Thyroid gland (tissue), 4 donors: ENCODE measurements around the gene ZNF350.

ENCODE experiments used
- POLR2A ChIP-seq, 2 donors: fragments of 450-650 bp; IDR thresholded peaks; one replicate each; pipeline ENCODE4 v1.6.1; 2017; ENCODE audit warnings: antibody characterized with exemption in 2 of 2, mild to moderate bottlenecking in 2 of 2, moderate library complexity in 1 of 2
- TF ChIP-seq, protein P1 (sequence below), 6 experiments: fragments of 200-600 bp in 3 of 6; fragments of 450-650 bp in 3 of 6; sonication (generic) in 3 of 6; IDR thresholded peaks; one replicate each; pipeline ENCODE4 v1.5.1; 2016 to 2019; ENCODE audit warnings: antibody characterized with exemption in 6 of 6, mild to moderate bottlenecking in 2 of 6, inconsistent platforms in 1 of 6, moderate library complexity in 1 of 6

- TF ChIP-seq, protein P1, sequence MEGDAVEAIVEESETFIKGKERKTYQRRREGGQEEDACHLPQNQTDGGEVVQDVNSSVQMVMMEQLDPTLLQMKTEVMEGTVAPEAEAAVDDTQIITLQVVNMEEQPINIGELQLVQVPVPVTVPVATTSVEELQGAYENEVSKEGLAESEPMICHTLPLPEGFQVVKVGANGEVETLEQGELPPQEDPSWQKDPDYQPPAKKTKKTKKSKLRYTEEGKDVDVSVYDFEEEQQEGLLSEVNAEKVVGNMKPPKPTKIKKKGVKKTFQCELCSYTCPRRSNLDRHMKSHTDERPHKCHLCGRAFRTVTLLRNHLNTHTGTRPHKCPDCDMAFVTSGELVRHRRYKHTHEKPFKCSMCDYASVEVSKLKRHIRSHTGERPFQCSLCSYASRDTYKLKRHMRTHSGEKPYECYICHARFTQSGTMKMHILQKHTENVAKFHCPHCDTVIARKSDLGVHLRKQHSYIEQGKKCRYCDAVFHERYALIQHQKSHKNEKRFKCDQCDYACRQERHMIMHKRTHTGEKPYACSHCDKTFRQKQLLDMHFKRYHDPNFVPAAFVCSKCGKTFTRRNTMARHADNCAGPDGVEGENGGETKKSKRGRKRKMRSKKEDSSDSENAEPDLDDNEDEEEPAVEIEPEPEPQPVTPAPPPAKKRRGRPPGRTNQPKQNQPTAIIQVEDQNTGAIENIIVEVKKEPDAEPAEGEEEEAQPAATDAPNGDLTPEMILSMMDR (IDR thresholded peaks at IDR 0.05): no peak
- TF ChIP-seq POLR2A (IDR thresholded peaks at IDR 0.05): no peak
These were observed 64.7 kb downstream of the ZNF350 start for GRCh38 chr19:51921949-51922348.
